Breast epithelium (tissue), 3 donors: ENCODE results near the gene ARMCX4.

Experiments
- POLR2A ChIP-seq: fragments of 450-650 bp; IDR thresholded peaks from one replicate; pipeline ENCODE4 v1.6.1; 2016; ENCODE audit warnings: antibody characterized with exemption, mild to moderate bottlenecking, moderate library complexity
- TF ChIP-seq, protein P1 (sequence below), 3 donors: fragments of 450-650 bp; IDR thresholded peaks; one replicate each; pipeline ENCODE4 v1.5.1; 2016 to 2017; ENCODE audit warnings: antibody characterized with exemption in 3 of 3, mild to moderate bottlenecking in 3 of 3, moderate library complexity in 3 of 3

DNA sequence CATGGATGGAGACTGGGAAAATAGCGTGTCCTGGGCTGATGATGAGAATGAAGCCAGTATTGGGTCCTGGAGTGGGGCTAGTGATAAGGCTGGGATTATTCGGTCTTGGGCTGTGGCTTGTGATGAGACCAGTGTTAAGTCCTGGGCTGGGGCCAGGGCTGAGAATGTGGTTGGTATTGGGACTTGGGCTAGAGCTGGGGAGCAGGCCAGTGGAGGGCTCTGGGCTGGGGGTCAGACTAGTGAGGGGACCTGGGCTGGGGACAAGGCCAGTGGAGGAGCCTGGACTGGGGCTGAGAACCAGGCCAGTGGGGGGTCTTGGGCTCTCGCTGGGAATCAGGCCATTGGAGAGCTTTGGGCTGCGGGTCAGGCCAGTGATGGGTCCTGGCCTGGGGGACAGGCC lies 6.7 kb downstream of the ARMCX4 start:
- TF ChIP-seq, protein P1, sequence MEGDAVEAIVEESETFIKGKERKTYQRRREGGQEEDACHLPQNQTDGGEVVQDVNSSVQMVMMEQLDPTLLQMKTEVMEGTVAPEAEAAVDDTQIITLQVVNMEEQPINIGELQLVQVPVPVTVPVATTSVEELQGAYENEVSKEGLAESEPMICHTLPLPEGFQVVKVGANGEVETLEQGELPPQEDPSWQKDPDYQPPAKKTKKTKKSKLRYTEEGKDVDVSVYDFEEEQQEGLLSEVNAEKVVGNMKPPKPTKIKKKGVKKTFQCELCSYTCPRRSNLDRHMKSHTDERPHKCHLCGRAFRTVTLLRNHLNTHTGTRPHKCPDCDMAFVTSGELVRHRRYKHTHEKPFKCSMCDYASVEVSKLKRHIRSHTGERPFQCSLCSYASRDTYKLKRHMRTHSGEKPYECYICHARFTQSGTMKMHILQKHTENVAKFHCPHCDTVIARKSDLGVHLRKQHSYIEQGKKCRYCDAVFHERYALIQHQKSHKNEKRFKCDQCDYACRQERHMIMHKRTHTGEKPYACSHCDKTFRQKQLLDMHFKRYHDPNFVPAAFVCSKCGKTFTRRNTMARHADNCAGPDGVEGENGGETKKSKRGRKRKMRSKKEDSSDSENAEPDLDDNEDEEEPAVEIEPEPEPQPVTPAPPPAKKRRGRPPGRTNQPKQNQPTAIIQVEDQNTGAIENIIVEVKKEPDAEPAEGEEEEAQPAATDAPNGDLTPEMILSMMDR (IDR thresholded peaks at IDR 0.05): no peak
- TF ChIP-seq POLR2A: no peak
